Measurements from ENCODE around the gene GJD3.

DNA sequence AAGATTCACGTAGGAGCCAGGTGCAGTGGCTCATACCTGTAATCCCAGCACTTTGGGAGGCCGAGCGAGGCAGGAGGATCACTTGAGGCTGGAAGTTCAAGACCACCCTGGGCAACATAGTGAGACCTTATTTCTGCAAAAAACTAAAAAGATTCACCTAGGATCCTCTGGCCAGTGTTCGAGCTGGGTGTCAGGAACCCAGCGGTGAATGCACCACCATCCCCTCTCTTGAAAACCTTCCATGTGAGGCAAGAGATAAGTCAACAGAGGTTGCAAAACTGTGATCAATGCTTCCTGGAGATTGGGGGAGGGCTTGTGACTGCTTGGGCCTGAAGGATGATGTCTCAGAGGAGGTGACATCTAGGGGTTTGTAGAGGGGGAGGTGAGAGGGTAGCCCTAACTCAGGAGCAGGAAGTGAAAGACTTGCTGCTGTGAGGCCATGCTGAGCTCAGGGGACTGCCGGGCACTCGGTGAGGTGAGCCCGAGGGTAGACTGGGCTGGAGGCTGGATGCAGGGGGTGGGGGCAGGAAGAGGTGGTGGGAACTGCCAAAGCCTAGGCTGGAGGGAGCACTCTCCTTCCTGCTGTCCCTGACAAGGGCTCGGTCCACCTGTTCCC lies 11.7 kb downstream of the GJD3 start:
- TF ChIP-seq CTCF (IDR thresholded peaks at IDR 0.05), result no peak
- no peak for TF ChIP-seq EP300 (IDR thresholded peaks at IDR 0.05)

Data from tibial nerve (tissue), 4 donors.